Chondrocyte (in vitro differentiated cells): Measurements from ENCODE around the gene CLHC1. TPM values are rescaled to one million over a fixed set of nuclear protein-coding genes. Genes with fewer than 3 reads are reported as not detected.

Experiments
- DNase-seq: peaks from one replicate; pipeline ENCODE4 v3.0.0; 2021; ENCODE audit warnings: mixed read lengths, low spot score
- H3K27ac Mint-ChIP-seq: one replicate; pipeline ENCODE4 v1.8.0; 2021; ENCODE audit warnings: mild to moderate bottlenecking, moderate library complexity, mixed read lengths; ENCODE audit not compliant: unreplicated experiment
- H3K27me3 Mint-ChIP-seq: 2 replicates; pipeline ENCODE4 v1.8.0; 2021; ENCODE audit warnings: low read depth, mixed read lengths
- H3K36me3 Mint-ChIP-seq: 2 replicates; pipeline ENCODE4 v1.8.0; 2021; ENCODE audit warnings: low read depth, mixed read lengths
- H3K4me1 Mint-ChIP-seq: 2 replicates; pipeline ENCODE4 v1.8.0; 2021; ENCODE audit warnings: low read depth, mild to moderate bottlenecking, mixed read lengths
- H3K4me3 Mint-ChIP-seq: one replicate; pipeline ENCODE4 v1.8.0; 2021; ENCODE audit warnings: mild to moderate bottlenecking, moderate library complexity, mixed read lengths; ENCODE audit not compliant: unreplicated experiment
- H3K9me3 Mint-ChIP-seq: 2 replicates; pipeline ENCODE4 v1.8.0; 2021; ENCODE audit warnings: low read depth, mixed read lengths
- total RNA-seq: library from RNA; stranded (reverse); gene quantifications from 3 replicates; pipeline ENCODE4 v1.2.1, GENCODE V29; 2021
- TF ChIP-seq, protein P1 (sequence below): fragments of 200-600 bp; sonication (generic); IDR thresholded peaks from 2 replicates; pipeline ENCODE4 v1.5.0; 2021; ENCODE audit warnings: antibody characterized with exemption, mild to moderate bottlenecking, moderate library complexity

The CLHC1 gene
- total RNA-seq, 1 donor from 2014 or later = 16.5 TPM

DNA sequence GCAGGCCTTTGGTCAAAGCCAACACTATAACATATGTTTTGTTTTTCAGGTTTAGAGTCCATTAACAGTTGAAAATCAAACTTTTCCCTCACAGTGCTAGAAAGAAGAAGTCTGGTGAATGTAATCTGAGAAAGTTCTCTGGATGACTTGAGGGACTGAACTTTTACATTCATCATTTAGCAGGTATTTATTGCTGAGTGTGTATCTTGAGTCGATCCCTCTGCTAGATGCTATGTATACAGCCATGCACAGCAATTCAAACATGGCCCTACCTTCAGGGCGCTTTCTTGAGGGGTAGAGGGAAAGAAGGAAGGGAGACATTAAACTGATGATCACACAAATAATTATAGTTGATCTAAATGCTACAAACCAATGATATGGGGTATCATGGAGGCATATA is 89.6 kb downstream of the CLHC1 start:
- DNase-seq = no peak
- H3K27ac Mint-ChIP-seq = no peak overlapping the region
- no peaks in the 10 kb centered on the region for H3K9me3 Mint-ChIP-seq
- H3K36me3 Mint-ChIP-seq = peaks cover 2% of the 10 kb centered on the region
- no peak overlapping the region for H3K4me3 Mint-ChIP-seq
- H3K4me1 Mint-ChIP-seq = peaks cover 9% of the 10 kb centered on the region
- no peaks in the 10 kb centered on the region for H3K27me3 Mint-ChIP-seq
- TF ChIP-seq, protein P1, sequence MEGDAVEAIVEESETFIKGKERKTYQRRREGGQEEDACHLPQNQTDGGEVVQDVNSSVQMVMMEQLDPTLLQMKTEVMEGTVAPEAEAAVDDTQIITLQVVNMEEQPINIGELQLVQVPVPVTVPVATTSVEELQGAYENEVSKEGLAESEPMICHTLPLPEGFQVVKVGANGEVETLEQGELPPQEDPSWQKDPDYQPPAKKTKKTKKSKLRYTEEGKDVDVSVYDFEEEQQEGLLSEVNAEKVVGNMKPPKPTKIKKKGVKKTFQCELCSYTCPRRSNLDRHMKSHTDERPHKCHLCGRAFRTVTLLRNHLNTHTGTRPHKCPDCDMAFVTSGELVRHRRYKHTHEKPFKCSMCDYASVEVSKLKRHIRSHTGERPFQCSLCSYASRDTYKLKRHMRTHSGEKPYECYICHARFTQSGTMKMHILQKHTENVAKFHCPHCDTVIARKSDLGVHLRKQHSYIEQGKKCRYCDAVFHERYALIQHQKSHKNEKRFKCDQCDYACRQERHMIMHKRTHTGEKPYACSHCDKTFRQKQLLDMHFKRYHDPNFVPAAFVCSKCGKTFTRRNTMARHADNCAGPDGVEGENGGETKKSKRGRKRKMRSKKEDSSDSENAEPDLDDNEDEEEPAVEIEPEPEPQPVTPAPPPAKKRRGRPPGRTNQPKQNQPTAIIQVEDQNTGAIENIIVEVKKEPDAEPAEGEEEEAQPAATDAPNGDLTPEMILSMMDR = no peak

DNA sequence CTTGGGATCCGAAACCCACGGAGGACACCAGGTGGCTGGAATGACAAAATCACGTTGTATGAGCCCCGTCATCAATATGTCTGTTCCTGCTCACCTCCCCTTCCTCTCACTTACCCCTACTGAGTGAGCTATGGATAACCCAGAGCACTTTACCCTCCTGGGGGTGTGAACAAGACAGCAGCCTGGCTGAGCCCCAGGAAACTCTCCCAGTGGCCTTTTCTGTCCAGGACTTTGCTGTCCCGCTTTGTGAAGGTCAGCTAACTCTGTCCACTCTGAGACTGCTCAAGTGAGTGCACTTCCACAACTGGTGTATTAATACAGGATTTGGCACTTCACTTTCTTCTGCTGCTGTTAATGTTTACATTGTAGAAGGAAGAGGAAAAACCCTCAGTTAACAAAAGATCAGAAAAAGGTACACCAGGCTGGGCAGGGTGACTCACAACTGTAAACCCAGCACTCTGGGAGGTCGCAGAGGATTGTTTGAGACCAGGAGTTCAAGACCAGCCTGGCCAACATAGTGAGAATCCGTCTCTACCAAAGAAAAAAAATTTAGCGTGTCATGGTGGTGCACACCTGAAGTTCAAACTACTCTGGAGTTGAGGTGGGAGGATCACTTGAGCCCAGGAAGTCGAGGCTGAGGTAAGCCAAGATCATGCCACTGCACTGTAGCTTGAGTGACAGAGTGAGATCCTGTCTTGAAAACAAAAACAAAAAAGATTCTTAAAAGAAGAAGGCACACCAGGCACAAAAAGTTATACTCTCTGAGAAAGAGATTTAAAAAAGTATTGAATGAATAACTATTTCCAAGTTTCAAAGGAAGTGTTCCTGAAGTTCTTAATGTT is 90.3 kb downstream of the CLHC1 start:
- Mint-ChIP-seq H3K27ac (no peak overlapping the region), H3K4me3 (no peak overlapping the region), H3K4me1 (peaks cover 14% of the 10 kb centered on the region), H3K27me3 (no peaks in the 10 kb centered on the region), H3K9me3 (no peaks in the 10 kb centered on the region), H3K36me3 (peaks cover 2% of the 10 kb centered on the region)
- TF ChIP-seq, protein P1 = no peak
- no peak for DNase-seq

DNA sequence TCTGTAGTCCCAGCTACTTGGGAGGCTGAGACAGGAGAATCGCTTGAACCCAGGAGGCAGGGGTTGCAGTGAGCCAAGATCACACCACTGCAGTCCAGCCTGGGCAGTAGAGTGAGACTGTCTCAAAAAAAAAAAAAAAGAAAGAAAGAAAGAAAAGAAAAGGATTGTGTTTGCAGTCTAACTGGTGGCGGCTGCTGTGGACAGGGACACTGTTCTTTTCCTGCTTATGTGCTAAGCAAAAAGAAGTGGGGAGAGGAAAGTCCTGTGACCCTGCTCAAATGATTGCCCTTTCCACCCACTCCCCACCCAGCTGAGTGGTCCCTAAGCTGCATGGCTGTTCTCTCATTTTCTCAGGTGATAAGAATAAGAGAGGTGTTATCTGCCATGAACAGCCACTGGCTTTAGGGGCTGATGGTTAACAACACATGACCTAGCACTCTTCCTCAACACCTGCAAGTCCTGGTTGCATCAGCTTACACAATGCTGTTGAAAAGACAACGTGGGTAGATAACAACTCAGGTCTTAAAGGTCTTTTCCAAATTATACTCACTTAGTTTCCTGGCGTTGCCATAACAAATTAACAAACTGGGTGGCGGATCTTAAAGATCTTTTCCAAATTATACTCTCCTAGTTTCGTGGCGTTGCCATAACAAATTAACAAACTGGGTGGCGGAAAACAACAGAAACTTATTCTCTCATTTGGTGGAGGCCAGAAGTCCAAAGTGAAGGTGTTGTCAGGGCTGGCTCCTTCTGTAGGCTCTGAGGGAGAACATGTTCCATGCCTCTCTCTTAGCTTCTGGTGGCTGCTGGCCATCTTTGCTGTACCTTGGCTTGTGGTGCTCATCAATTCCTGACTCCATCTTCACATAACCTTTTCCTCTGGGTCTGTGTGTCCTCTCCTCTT is 91.5 kb downstream of the CLHC1 start:
- H3K27me3 Mint-ChIP-seq = no peaks in the 10 kb centered on the region
- H3K27ac Mint-ChIP-seq = no peak overlapping the region
- peaks cover 2% of the 10 kb centered on the region for H3K36me3 Mint-ChIP-seq
- H3K9me3 Mint-ChIP-seq = no peaks in the 10 kb centered on the region
- TF ChIP-seq, protein P1 = no peak
- no peak for DNase-seq
- H3K4me3 Mint-ChIP-seq = no peak overlapping the region
- peaks cover 16% of the 10 kb centered on the region for H3K4me1 Mint-ChIP-seq

DNA sequence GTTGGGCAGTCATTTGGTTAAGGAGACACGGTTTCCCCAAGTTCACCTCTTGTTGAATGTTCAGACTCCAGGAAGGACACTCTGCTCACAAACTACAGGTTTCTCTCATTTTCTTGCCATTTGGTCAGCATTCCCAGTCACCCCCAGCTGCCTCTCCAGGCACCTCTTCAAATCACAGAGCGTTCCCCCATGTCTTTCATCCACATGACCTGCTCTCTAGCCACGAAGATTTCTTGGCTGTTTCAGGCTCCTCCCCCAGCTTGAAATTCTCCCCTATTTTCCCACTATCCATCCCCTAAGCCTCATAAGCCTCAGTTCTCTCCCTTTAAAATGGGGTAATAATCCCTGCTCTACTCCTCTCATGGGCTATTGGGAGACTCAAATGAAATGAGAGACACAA is 92.8 kb downstream of the CLHC1 start:
- DNase-seq = no peak
- Mint-ChIP-seq H3K4me1 (peaks cover 16% of the 10 kb centered on the region), H3K9me3 (no peaks in the 10 kb centered on the region), H3K4me3 (no peak overlapping the region), H3K27me3 (no peaks in the 10 kb centered on the region), H3K27ac (no peak overlapping the region), H3K36me3 (peaks cover 2% of the 10 kb centered on the region)
- TF ChIP-seq, protein P1 = no peak

DNA sequence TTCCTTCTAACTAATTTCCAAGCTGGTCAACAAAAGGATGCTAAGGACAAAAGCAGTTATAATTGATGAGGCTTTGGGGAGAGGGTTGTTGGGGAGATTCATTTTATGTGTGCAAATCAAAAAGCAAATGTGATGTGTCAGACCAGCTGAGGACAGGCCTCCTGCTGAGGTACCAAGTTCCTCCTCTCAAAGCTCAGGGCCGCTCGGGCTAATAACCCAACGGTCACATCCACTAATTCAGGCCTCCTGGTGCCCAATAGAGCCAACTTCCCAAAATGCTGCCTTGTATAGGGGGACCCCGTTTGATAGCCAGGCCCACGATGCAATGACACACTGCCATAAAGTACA is 93.2 kb downstream of the CLHC1 start:
- Mint-ChIP-seq H3K4me3 (no peak overlapping the region), H3K4me1 (peaks cover 19% of the 10 kb centered on the region), H3K27ac (no peak overlapping the region), H3K36me3 (peaks cover 2% of the 10 kb centered on the region), H3K9me3 (no peaks in the 10 kb centered on the region), H3K27me3 (no peaks in the 10 kb centered on the region)
- DNase-seq = no peak
- TF ChIP-seq, protein P1 = no peak
